IPS-15b (cell line): ENCODE results near the gene OCA2.

Source experiments
- H3K27me3 ChIP-seq: one replicate; pipeline ENCODE4 v1.6.1; 2013; ENCODE audit warnings: low read length; ENCODE audit not compliant: control insufficient read depth, insufficient read depth
- H3K36me3 ChIP-seq: one replicate; pipeline ENCODE4 v1.6.1; 2013; ENCODE audit warnings: low read length; ENCODE audit not compliant: control insufficient read depth, insufficient read depth
- H3K4me1 ChIP-seq: one replicate; pipeline ENCODE4 v1.6.1; 2013; ENCODE audit warnings: mild to moderate bottlenecking, low read length; ENCODE audit not compliant: control insufficient read depth, insufficient read depth
- H3K4me3 ChIP-seq: one replicate; pipeline ENCODE4 v1.5.1; 2013; ENCODE audit warnings: low read depth, low read length
- H3K9ac ChIP-seq: one replicate; pipeline ENCODE4 v1.6.1; 2013; ENCODE audit warnings: low read depth, mild to moderate bottlenecking, low read length
- H3K9me3 ChIP-seq: one replicate; pipeline ENCODE4 v1.6.1; 2013; ENCODE audit warnings: mild to moderate bottlenecking, low read length; ENCODE audit not compliant: control insufficient read depth, insufficient read depth

The OCA2 gene

DNA sequence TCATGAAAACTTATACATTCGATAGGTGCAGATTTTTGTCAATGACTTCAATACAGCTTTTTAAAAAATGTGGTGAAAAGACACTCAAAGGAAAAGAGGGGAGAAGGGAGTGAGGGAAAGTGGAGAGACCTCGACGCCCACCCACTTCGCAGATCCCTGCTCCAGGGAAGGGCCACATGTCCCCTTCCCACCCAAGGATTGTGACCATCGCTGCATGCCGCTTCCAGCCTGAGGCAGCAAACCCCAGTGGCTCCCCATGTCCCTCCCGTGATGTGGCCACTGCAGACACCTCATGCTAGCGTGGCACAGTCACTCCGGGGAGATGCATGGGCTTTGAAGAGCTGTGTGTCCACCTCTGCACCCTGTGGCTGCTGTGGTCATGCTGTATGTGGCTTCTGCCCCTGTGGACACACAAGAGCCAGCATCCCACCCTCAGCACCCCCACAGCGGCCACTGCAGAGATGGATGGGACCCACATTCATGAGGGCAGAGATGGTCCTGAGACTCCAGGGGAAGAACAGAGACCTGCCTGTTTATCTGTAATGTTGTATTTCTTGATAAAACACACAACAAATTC is 230.2 kb downstream of the OCA2 start:
- Histone ChIP-seq H3K9ac (no peak overlapping the region), H3K9me3 (no peaks in the 10 kb centered on the region), H3K4me1 (no peaks in the 10 kb centered on the region), H3K4me3 (no peak overlapping the region), H3K27me3 (no peaks in the 10 kb centered on the region), H3K36me3 (no peaks in the 10 kb centered on the region)

- Histone ChIP-seq H3K9ac (no peak overlapping the region), H3K27me3 (no peaks in the 10 kb centered on the region), H3K4me3 (no peak overlapping the region), H3K9me3 (no peaks in the 10 kb centered on the region), H3K4me1 (no peaks in the 10 kb centered on the region), H3K36me3 (no peaks in the 10 kb centered on the region)
Observed at GRCh38 chr15:27867861-27868260, 231.3 kb downstream of the OCA2 start.

- no peak overlapping the region for H3K9ac ChIP-seq
- H3K4me1 ChIP-seq = no peaks in the 10 kb centered on the region
- no peaks in the 10 kb centered on the region for H3K9me3 ChIP-seq
- no peaks in the 10 kb centered on the region for H3K36me3 ChIP-seq
- no peak overlapping the region for H3K4me3 ChIP-seq
- H3K27me3 ChIP-seq = no peaks in the 10 kb centered on the region
Observed at GRCh38 chr15:27866505-27867165, 232.5 kb downstream of the OCA2 start.

- H3K9ac ChIP-seq = no peak overlapping the region
- H3K27me3 ChIP-seq = no peaks in the 10 kb centered on the region
- H3K4me1 ChIP-seq = no peaks in the 10 kb centered on the region
- H3K9me3 ChIP-seq = no peaks in the 10 kb centered on the region
- H3K36me3 ChIP-seq = no peaks in the 10 kb centered on the region
- H3K4me3 ChIP-seq = no peak overlapping the region
Observed at GRCh38 chr15:27865926-27866325, 233.2 kb downstream of the OCA2 start.

DNA sequence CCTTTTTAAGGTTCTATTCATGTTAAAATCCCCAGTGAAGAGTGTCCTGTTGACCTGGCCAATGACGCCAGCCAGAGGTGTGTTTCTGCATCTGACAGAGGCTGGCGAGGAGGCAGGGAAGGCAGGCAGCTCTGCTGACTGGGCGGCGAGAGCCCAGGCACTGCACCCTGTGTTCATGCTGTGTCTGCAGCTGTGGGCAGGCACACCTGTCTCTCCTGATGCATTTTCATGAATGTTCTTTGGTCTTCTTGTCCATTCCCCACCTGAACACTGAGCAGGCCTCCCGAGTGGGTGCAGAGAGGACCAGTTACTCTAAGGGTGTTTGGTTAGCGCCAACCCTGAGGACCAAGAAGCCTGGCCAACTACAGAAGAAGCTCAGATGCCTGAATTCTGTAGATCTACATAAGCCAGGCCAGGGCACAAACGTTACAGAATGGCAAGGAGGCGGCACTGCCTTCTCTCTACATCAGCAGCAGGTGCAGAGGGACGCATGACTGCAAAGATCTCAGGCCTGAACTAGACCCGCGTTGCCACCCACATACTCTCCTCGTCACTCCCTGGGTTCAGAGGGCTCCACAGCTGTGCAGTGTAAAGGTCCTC is 233.7 kb downstream of the OCA2 start:
- Histone ChIP-seq H3K27me3 (no peaks in the 10 kb centered on the region), H3K9me3 (no peaks in the 10 kb centered on the region), H3K9ac (no peak overlapping the region), H3K4me1 (no peaks in the 10 kb centered on the region), H3K4me3 (no peak overlapping the region), H3K36me3 (no peaks in the 10 kb centered on the region)

DNA sequence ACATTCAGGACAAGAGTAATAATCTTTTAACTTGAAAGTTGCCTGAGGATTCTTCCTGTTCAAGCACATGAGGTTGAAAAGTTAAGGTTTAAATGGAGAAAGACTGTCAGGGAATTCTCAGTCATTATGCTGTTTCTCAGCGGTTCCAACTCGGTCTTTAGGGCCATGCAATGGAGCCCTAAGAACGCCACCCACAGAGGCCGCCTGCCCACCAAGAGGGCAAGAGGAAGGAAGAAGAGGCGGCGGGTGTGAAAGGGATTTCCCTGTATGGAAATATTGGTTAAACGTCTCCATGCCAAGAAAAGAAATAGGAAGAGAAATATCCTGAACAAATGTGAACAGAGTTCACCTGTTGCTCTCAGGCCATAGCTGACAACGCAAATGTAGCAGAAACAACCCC is 234.4 kb downstream of the OCA2 start:
- H3K36me3 ChIP-seq = no peaks in the 10 kb centered on the region
- no peak overlapping the region for H3K9ac ChIP-seq
- no peak overlapping the region for H3K4me3 ChIP-seq

GRCh38 chr15:27864086-27864485 is 235.0 kb downstream of the OCA2 start:
- H3K36me3 ChIP-seq = no peaks in the 10 kb centered on the region
- H3K27me3 ChIP-seq = no peaks in the 10 kb centered on the region
- H3K4me3 ChIP-seq = no peak overlapping the region
- no peaks in the 10 kb centered on the region for H3K9me3 ChIP-seq
- H3K9ac ChIP-seq = no peak overlapping the region
- H3K4me1 ChIP-seq = no peaks in the 10 kb centered on the region

More for the DNA sequence above, 234.4 kb downstream of the OCA2 start:
- Histone ChIP-seq H3K9me3 (no peaks in the 10 kb centered on the region), H3K4me1 (no peaks in the 10 kb centered on the region), H3K27me3 (no peaks in the 10 kb centered on the region)

GRCh38 chr15:27863000-27863399 is 236.1 kb downstream of the OCA2 start:
- Histone ChIP-seq H3K36me3 (no peaks in the 10 kb centered on the region), H3K4me3 (no peak overlapping the region), H3K9me3 (no peaks in the 10 kb centered on the region), H3K4me1 (no peaks in the 10 kb centered on the region), H3K9ac (no peak overlapping the region), H3K27me3 (no peaks in the 10 kb centered on the region)

- H3K4me1 ChIP-seq = no peaks in the 10 kb centered on the region
Observed at GRCh38 chr15:27861171-27861570, 237.9 kb downstream of the OCA2 start.

GRCh38 chr15:27855137-27855536 is 244.0 kb downstream of the OCA2 start:
- H3K36me3 ChIP-seq = no peaks in the 10 kb centered on the region
- H3K27me3 ChIP-seq = no peaks in the 10 kb centered on the region
- H3K9me3 ChIP-seq = no peaks in the 10 kb centered on the region

More at GRCh38 chr15:27861171-27861570, 237.9 kb downstream of the OCA2 start:
- Histone ChIP-seq H3K9me3 (no peaks in the 10 kb centered on the region), H3K36me3 (no peaks in the 10 kb centered on the region), H3K9ac (no peak overlapping the region), H3K27me3 (no peaks in the 10 kb centered on the region), H3K4me3 (no peak overlapping the region)

GRCh38 chr15:27854601-27855000 is 244.5 kb downstream of the OCA2 start:
- Histone ChIP-seq H3K9me3 (no peaks in the 10 kb centered on the region), H3K27me3 (no peaks in the 10 kb centered on the region)

More at GRCh38 chr15:27855137-27855536, 244.0 kb downstream of the OCA2 start:
- H3K9ac ChIP-seq = no peak overlapping the region
- no peaks in the 10 kb centered on the region for H3K4me1 ChIP-seq
- no peak overlapping the region for H3K4me3 ChIP-seq

More at GRCh38 chr15:27854601-27855000, 244.5 kb downstream of the OCA2 start:
- Histone ChIP-seq H3K9ac (no peak overlapping the region), H3K36me3 (no peaks in the 10 kb centered on the region), H3K4me3 (no peak overlapping the region), H3K4me1 (no peaks in the 10 kb centered on the region)
